Trophoblast cell (in vitro differentiated cells and primary cell): Measurements from ENCODE around the gene NCS1.
A peak's percentile ranks its signal among the peaks of the same experiment; 100 is the strongest.

Experiments
- DNase-seq, 2 donors: peaks; one replicate each; pipeline ENCODE4 v3.0.0-alpha.2; 2016
- H2AFZ ChIP-seq: 2 replicates; pipeline ENCODE4 v1.6.1; 2013; ENCODE audit warnings: low read length, moderate library complexity, mild to moderate bottlenecking; ENCODE audit not compliant: insufficient read depth, poor library complexity
- H2AK5ac ChIP-seq: 2 replicates; pipeline ENCODE4 v1.6.1; 2013; ENCODE audit warnings: mild to moderate bottlenecking, low read length
- H2BK120ac ChIP-seq: 2 replicates; pipeline ENCODE4 v1.6.1; 2013; ENCODE audit warnings: low read length, mild to moderate bottlenecking, moderate library complexity; ENCODE audit not compliant: insufficient read depth, poor library complexity
- H2BK12ac ChIP-seq: 2 replicates; pipeline ENCODE4 v1.6.1; 2013; ENCODE audit warnings: mild to moderate bottlenecking, low read length, moderate library complexity
- H2BK5ac ChIP-seq: 2 replicates; pipeline ENCODE4 v1.6.1; 2013; ENCODE audit warnings: low read length, low read depth, moderate library complexity, mild to moderate bottlenecking; ENCODE audit not compliant: poor library complexity
- H3K14ac ChIP-seq: 2 replicates; pipeline ENCODE4 v1.6.1; 2013; ENCODE audit warnings: mild to moderate bottlenecking, low read length
- H3K18ac ChIP-seq: 2 replicates; pipeline ENCODE4 v1.6.1; 2013; ENCODE audit warnings: mild to moderate bottlenecking, low read length
- H3K23ac ChIP-seq: 2 replicates; pipeline ENCODE4 v1.6.1; 2013; ENCODE audit warnings: low read length
- H3K27ac ChIP-seq: 2 replicates; pipeline ENCODE4 v1.5.1; 2013; ENCODE audit warnings: low read depth, mild to moderate bottlenecking, inconsistent platforms, low read length, moderate library complexity
- H3K27me3 ChIP-seq: 2 replicates; pipeline ENCODE4 v1.6.1; 2013; ENCODE audit warnings: inconsistent platforms, mild to moderate bottlenecking, low read length, moderate library complexity; ENCODE audit not compliant: insufficient read depth
- H3K36me3 ChIP-seq, 2 experiments: 1 replicate in 1 of 2; 2 replicates in 1 of 2; pipeline ENCODE4 v1.6.1; 2013; ENCODE audit warnings: low read length in 2 of 2, mild to moderate bottlenecking in 2 of 2, moderate library complexity in 1 of 2; ENCODE audit not compliant: insufficient read depth in 2 of 2, control insufficient read depth in 1 of 2
- H3K4ac ChIP-seq: 2 replicates; pipeline ENCODE4 v1.6.1; 2013; ENCODE audit warnings: low read depth, mild to moderate bottlenecking, low read length, moderate library complexity
- H3K4me1 ChIP-seq, 2 experiments: 1 replicate in 1 of 2; 2 replicates in 1 of 2; pipeline ENCODE4 v1.6.1; 2013; ENCODE audit warnings: low read length in 2 of 2, mild to moderate bottlenecking in 2 of 2, moderate library complexity in 1 of 2; ENCODE audit not compliant: insufficient read depth in 2 of 2, control insufficient read depth in 1 of 2
- H3K4me2 ChIP-seq: 2 replicates; pipeline ENCODE4 v1.6.1; 2013; ENCODE audit warnings: inconsistent platforms, mild to moderate bottlenecking, low read length, moderate library complexity
- H3K4me3 ChIP-seq: 2 replicates; pipeline ENCODE4 v1.5.1; 2013; ENCODE audit warnings: mild to moderate bottlenecking, low read depth, low read length, inconsistent platforms
- H3K79me1 ChIP-seq: one replicate; pipeline ENCODE4 v1.6.1; 2013; ENCODE audit warnings: low read length
- H3K79me2 ChIP-seq: 2 replicates; pipeline ENCODE4 v1.6.1; 2013; ENCODE audit warnings: low read length, mild to moderate bottlenecking; ENCODE audit not compliant: control insufficient read depth, insufficient read depth, poor library complexity
- H3K9ac ChIP-seq: 2 replicates; pipeline ENCODE4 v1.6.1; 2013; ENCODE audit warnings: mild to moderate bottlenecking, low read length
- H3K9me3 ChIP-seq: 2 replicates; pipeline ENCODE4 v1.6.1; 2013; ENCODE audit warnings: low read depth, mild to moderate bottlenecking, control low read depth, inconsistent platforms, low read length; ENCODE audit not compliant: insufficient read depth
- H4K12ac ChIP-seq: 2 replicates; pipeline ENCODE4 v1.6.1; 2013; ENCODE audit warnings: low read depth, mild to moderate bottlenecking, low read length, moderate library complexity
- H4K8ac ChIP-seq: 2 replicates; pipeline ENCODE4 v1.6.1; 2013; ENCODE audit warnings: low read depth, mild to moderate bottlenecking, low read length, moderate library complexity
- H4K91ac ChIP-seq: one replicate; pipeline ENCODE4 v1.6.1; 2013; ENCODE audit warnings: low read depth, mild to moderate bottlenecking, low read length, moderate library complexity
- WGBS: extraction: QIAGEN DNeasy Blood & Tissue Kit; methylation state at CpG from one replicate; pipeline ENCODE4 v1.1.7; 2013; ENCODE audit warnings: missing lambda C conversion rate; ENCODE audit not compliant: insufficient read length, insufficient coverage; ENCODE audit errors: extremely low coverage; 5-methylcytosine and 5-hydroxymethylcytosine counted together

NCS1 gene

DNA sequence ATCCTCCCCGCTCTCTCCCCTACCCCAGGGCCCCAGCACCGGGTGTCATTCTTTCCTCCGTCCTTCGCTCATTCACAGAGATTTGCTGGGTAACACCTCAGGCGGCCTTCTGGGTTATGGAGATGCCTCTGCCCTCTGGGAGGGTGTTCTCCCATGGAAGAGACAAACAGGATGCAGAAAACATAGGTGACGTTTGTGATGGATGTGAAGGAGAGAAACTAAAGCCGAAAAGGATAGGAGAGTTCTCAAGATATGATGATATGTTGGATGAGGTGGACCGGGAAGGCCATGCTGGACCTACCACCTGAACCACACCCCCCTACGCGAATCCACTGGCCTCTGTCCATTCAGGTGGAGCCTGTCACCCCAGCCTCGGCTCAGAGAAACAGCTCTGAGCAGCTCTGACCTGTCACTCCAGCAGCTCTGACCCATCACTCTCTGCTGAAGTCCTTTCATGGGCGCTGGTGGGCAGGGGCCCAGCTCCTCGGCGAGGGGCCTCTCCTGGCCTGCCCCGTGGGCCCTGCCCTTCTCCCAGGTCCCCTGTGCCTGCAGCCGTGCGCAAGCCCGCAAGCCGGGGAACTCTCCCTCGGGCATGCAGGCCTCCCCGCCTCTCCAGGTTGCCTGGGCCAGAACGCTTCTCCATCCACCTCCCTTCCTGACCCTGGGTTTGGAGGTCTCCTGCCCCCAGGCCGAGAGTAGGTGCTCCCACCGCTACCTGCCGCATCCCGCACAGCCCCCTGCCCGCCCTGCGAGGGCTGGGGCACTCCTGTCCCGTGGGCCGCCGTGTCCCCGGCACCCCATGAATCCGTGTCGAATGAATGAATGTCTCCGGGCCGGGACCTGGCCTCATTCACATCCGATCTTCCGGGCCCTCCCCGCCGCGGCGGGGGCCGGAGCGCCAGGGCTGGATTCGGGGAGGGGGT lies 717 bp upstream of the NCS1 start:
- H4K91ac ChIP-seq: peak overlapping the region; percentile 41
- peak overlapping the region; percentile 67 for H3K4me2 ChIP-seq
- H2BK120ac ChIP-seq: peak overlapping the region; percentile 56
- WGBS: 100% methylated on average over 1 of the region's 45 CpGs
- peak overlapping the region; percentile 67 for H3K4me3 ChIP-seq
- peak in 1 of 2 donors; percentile 28 for DNase-seq
- H4K12ac ChIP-seq: no peak overlapping the region
- H2AK5ac ChIP-seq: peak overlapping the region; percentile 64
- H2BK12ac ChIP-seq: peak overlapping the region; percentile 51
- no peak overlapping the region for H3K23ac ChIP-seq
- H3K36me3 ChIP-seq: peaks cover 6% of the 10 kb centered on the region in 2 experiments
- H3K18ac ChIP-seq: peak overlapping the region; percentile 90
- H3K79me1 ChIP-seq: peaks cover 12% of the 10 kb centered on the region
- H3K14ac ChIP-seq: peak overlapping the region; percentile 61
- peak overlapping the region; percentile 80 for H4K8ac ChIP-seq
- H3K79me2 ChIP-seq: peaks cover 9% of the 10 kb centered on the region
- H3K9me3 ChIP-seq: peaks cover 3% of the 10 kb centered on the region
- H3K4ac ChIP-seq: peak overlapping the region; percentile 49
- H3K27me3 ChIP-seq: no peaks in the 10 kb centered on the region
- H2AFZ ChIP-seq: peak overlapping the region; percentile 63
- peaks cover 14 to 24% of the 10 kb centered on the region in 2 experiments for H3K4me1 ChIP-seq
- H2BK5ac ChIP-seq: peak overlapping the region; percentile 45
- no peak overlapping the region for H3K9ac ChIP-seq
- no peak overlapping the region for H3K27ac ChIP-seq

DNA sequence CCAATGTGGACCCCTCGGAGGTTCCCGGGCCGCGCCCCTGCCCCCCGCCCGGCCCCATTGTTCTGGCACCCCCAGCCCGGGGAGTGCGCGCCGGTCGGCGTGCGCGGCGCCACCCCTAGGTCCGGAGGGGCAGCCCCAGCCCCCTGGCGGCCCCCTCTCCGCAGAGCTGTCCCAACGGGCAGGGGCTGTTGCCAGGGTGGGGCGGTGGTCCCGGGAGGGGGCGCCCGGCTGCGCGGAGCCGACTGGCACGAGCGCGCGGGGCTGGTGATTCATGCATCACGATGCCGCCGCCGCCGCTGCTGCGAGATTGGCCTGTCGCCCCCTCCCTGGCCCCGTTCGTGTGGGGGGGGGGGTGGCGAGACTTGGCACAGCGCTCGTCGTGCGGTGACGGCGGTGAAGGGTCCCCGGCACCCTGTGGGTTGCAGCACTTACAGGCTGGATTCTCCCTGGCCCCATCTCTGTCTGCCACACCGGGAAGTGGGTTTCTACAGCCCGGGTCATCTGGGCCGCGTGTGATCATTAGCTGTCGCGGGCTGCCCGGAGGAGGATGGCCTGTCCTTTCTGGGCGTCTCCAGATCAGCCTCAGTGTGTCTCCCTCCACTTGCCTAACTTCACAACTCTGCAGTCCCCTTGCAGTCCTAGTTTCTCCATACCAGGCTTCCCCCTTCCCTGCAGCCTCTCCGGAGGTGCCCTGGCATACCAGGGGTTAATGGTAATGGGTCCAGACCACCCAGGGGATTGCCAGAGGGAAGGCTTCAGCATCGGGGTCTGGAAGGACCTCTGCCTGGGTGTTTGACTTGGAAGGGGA lies 858 bp downstream of the NCS1 start:
- Histone ChIP-seq H3K79me2 (peaks cover 9% of the 10 kb centered on the region), H3K23ac (no peak overlapping the region), H3K79me1 (peaks cover 12% of the 10 kb centered on the region), H2BK120ac (peak overlapping the region; percentile 54), H2AFZ (peak overlapping the region; percentile 48), H3K36me3 (peaks cover 10 to 11% of the 10 kb centered on the region in 2 experiments), H3K4me3 (peak overlapping the region; percentile 80), H3K27ac (no peak overlapping the region), H4K91ac (peak overlapping the region; percentile 74), H2AK5ac (peak overlapping the region; percentile 75), H3K4me2 (peak overlapping the region; percentile 60), H3K9me3 (peaks cover 3% of the 10 kb centered on the region), H3K9ac (peak overlapping the region; percentile 75), H3K27me3 (no peaks in the 10 kb centered on the region), H2BK5ac (no peak overlapping the region), H3K14ac (peak overlapping the region; percentile 50), H2BK12ac (no peak overlapping the region), H3K18ac (peak overlapping the region; percentile 77), H4K12ac (peak overlapping the region; percentile 22), H3K4ac (peak overlapping the region; percentile 78), H3K4me1 (peaks cover 14 to 20% of the 10 kb centered on the region in 2 experiments), H4K8ac (peak overlapping the region; percentile 60)
- no CpG with 5 or more reads among the region's 57 CpGs for WGBS
- DNase-seq: peak; percentile 9 to 34

DNA sequence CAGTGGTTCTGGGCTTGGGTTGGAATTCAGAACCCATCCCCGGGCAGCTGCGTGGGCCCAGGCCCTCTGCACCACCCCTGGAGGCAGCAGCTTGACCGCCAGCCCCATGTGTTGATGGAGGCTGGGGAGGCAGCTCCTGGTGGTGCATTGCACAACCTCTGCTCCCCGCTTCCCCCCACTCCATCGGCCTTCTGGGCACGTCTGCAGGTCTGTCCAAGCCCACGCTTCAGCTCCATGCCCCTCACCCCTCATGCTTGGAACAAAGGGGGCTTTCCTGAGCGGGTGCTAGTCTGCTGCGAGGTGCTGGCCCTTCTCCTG lies 1.4 kb downstream of the NCS1 start:
- Histone ChIP-seq H4K8ac (no peak overlapping the region), H3K79me2 (peaks cover 9% of the 10 kb centered on the region), H2BK5ac (no peak overlapping the region), H3K4me2 (peak overlapping the region; percentile 60), H3K9ac (no peak overlapping the region), H3K4me1 (peaks cover 14 to 18% of the 10 kb centered on the region in 2 experiments), H3K4me3 (peak overlapping the region; percentile 80), H3K14ac (no peak overlapping the region), H3K27me3 (no peaks in the 10 kb centered on the region), H3K23ac (no peak overlapping the region), H3K79me1 (peaks cover 12% of the 10 kb centered on the region), H2AK5ac (no peak overlapping the region), H4K91ac (peak overlapping the region; percentile 74), H4K12ac (no peak overlapping the region), H3K36me3 (peaks cover 10 to 11% of the 10 kb centered on the region in 2 experiments), H2AFZ (no peak overlapping the region), H3K18ac (peak overlapping the region; percentile 7), H2BK12ac (no peak overlapping the region), H3K9me3 (peaks cover 3% of the 10 kb centered on the region), H3K4ac (peak overlapping the region; percentile 78), H3K27ac (no peak overlapping the region), H2BK120ac (no peak overlapping the region)
- no peak for DNase-seq
- WGBS: no CpG with 5 or more reads among the region's 9 CpGs

DNA sequence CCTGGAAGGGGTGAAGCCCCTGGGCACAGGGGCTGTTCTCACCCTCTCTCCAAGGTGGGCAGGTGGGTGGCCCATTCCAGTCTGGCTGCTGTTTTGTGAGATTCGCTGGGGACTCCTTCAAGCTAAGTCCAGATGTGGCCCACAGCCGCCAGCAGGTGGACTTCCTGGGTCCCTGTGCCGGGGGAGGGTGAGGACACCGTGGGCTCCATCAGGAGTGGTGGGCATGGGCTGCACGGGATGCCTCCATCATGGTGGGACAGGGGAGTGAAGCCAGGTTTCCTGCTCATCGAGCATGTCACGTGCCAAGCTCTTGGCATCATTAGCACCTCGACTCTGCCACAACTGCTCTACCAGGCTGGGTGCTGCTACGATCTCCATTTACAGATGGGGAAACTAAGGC lies 1.8 kb downstream of the NCS1 start:
- no peak overlapping the region for H2BK12ac ChIP-seq
- H3K79me2 ChIP-seq: peaks cover 9% of the 10 kb centered on the region
- no peak overlapping the region for H3K14ac ChIP-seq
- no peak overlapping the region for H4K12ac ChIP-seq
- peaks cover 14 to 18% of the 10 kb centered on the region in 2 experiments for H3K4me1 ChIP-seq
- peak overlapping the region; percentile 80 for H3K4me3 ChIP-seq
- no peak overlapping the region for H2AK5ac ChIP-seq
- H3K9me3 ChIP-seq: peaks cover 3% of the 10 kb centered on the region
- no peak overlapping the region for H3K9ac ChIP-seq
- H3K27ac ChIP-seq: no peak overlapping the region
- H3K36me3 ChIP-seq: peaks cover 10 to 11% of the 10 kb centered on the region in 2 experiments
- WGBS: no CpG with 5 or more reads among the region's 9 CpGs
- peaks cover 12% of the 10 kb centered on the region for H3K79me1 ChIP-seq
- no peak overlapping the region for H3K23ac ChIP-seq
- no peak overlapping the region for H3K18ac ChIP-seq
- no peak overlapping the region for H2BK5ac ChIP-seq
- H2AFZ ChIP-seq: no peak overlapping the region
- DNase-seq: no peak
- no peak overlapping the region for H4K91ac ChIP-seq
- H4K8ac ChIP-seq: no peak overlapping the region
- H3K4me2 ChIP-seq: peak overlapping the region; percentile 60
- H3K4ac ChIP-seq: no peak overlapping the region
- H2BK120ac ChIP-seq: no peak overlapping the region
- H3K27me3 ChIP-seq: no peaks in the 10 kb centered on the region
